ENCODE data around the gene TOP2B. TPM values are rescaled to one million over a fixed set of nuclear protein-coding genes. Genes with fewer than 3 reads are reported as not detected.

The TOP2B gene
- total RNA-seq, 1 donor from 2014 or later, result 104 TPM

DNA sequence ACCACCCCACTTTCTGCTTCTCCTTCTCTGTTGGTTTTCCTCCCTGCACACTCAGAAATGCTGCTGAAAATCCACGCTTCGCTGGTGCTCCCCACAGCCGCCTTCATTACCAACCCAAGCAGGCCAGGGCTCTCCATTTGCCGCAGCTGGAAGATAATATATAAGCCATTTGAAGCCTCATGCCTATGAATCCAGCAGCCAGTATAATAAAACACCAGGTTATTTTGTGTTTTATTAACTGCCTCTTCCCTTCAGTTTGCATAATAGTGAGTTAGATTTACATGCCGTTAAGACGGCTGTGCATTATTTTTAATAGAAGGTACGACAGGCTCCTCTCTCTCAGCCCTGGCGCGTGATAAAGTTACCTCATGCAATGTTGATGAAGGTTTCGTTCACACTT lies 86.6 kb downstream of the TOP2B start:
- no peak for DNase-seq (ENCODE audit: low read depth)
- no peak for TF ChIP-seq CTCF (IDR thresholded peaks at IDR 0.05; ENCODE audit: insufficient read depth, low read length, poor library complexity, severe bottlenecking)
- no peaks in the 10 kb centered on the region for H3K27me3 ChIP-seq (ENCODE audit: control insufficient read depth, insufficient read depth, low read length)
- H3K4me3 ChIP-seq (ENCODE audit: low read depth, low read length), result no peak overlapping the region
- H3K36me3 ChIP-seq (ENCODE audit: control insufficient read depth, insufficient read depth, low read length), result no peaks in the 10 kb centered on the region

GRCh38 chr3:25576831-25577454 lies 87.8 kb downstream of the TOP2B start:
- no peaks in the 10 kb centered on the region for H3K27me3 ChIP-seq (ENCODE audit: control insufficient read depth, insufficient read depth, low read length)
- no peak for DNase-seq (ENCODE audit: low read depth)
- TF ChIP-seq CTCF (IDR thresholded peaks at IDR 0.05; ENCODE audit: insufficient read depth, low read length, poor library complexity, severe bottlenecking), result no peak
- H3K36me3 ChIP-seq (ENCODE audit: control insufficient read depth, insufficient read depth, low read length), result no peaks in the 10 kb centered on the region
- no peak overlapping the region for H3K4me3 ChIP-seq (ENCODE audit: low read depth, low read length)

DNA sequence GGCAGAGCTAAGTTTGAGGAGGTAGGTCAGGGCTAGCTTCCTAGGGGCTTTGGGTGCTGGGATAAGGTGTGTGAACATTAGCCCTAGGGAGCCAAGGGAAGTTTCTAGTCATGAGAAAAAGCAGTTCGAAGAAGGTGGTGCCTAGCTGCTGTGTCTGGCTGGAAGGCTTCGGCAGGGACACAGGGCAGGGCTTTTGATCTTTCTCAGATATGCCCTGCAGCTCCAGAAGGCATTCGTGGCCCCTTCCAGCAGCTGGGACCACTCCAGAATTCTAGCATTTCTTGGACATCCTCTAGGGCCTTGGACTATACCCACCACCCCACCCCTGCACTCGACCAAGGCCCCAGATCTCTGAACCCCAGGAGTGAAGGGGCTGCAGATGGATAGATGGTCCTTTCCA lies 88.6 kb downstream of the TOP2B start:
- no peak for TF ChIP-seq CTCF (IDR thresholded peaks at IDR 0.05; ENCODE audit: insufficient read depth, low read length, poor library complexity, severe bottlenecking)
- H3K36me3 ChIP-seq (ENCODE audit: control insufficient read depth, insufficient read depth, low read length), result no peaks in the 10 kb centered on the region
- H3K27me3 ChIP-seq (ENCODE audit: control insufficient read depth, insufficient read depth, low read length), result no peaks in the 10 kb centered on the region
- H3K4me3 ChIP-seq (ENCODE audit: low read depth, low read length), result no peak overlapping the region
- no peak for DNase-seq (ENCODE audit: low read depth)

GRCh38 chr3:25575001-25575400 lies 89.7 kb downstream of the TOP2B start:
- DNase-seq (ENCODE audit: low read depth), result no peak
- no peak for TF ChIP-seq CTCF (IDR thresholded peaks at IDR 0.05; ENCODE audit: insufficient read depth, low read length, poor library complexity, severe bottlenecking)
- no peaks in the 10 kb centered on the region for H3K27me3 ChIP-seq (ENCODE audit: control insufficient read depth, insufficient read depth, low read length)
- no peak overlapping the region for H3K4me3 ChIP-seq (ENCODE audit: low read depth, low read length)
- no peaks in the 10 kb centered on the region for H3K36me3 ChIP-seq (ENCODE audit: control insufficient read depth, insufficient read depth, low read length)

GRCh38 chr3:25574172-25574765 lies 90.4 kb downstream of the TOP2B start:
- H3K4me3 ChIP-seq (ENCODE audit: low read depth, low read length), result no peak overlapping the region
- no peaks in the 10 kb centered on the region for H3K27me3 ChIP-seq (ENCODE audit: control insufficient read depth, insufficient read depth, low read length)
- no peaks in the 10 kb centered on the region for H3K36me3 ChIP-seq (ENCODE audit: control insufficient read depth, insufficient read depth, low read length)
- no peak for DNase-seq (ENCODE audit: low read depth)
- TF ChIP-seq CTCF (IDR thresholded peaks at IDR 0.05; ENCODE audit: insufficient read depth, low read length, poor library complexity, severe bottlenecking), result no peak

Data from kidney epithelial cell (primary cell).